Panc1 (cell line): Measurements from ENCODE around the gene ADA. TPM values are rescaled to one million over a fixed set of nuclear protein-coding genes. Genes with fewer than 3 reads are reported as not detected.

Source experiments
- ATAC-seq: fragments of 200-7000 bp; cut with Tn5 transposase; 2 replicates; pipeline ENCODE4 v1.9.1; 2020; ENCODE audit warnings: mild to moderate bottlenecking, moderate library complexity
- BruUV-seq: library from RNA; stranded (reverse); fragments of 400-500 nt; replicated peaks from 2 replicates; lab custom pipeline; 2021; lab: Mats Ljungman, UMichigan
- CTCF ChIA-PET: fragments of 300-600 bp; sonication (Branson Sonifier 250); formaldehyde crosslinking; loops from one replicate; lab custom pipeline; 2022; ENCODE audit warnings: antibody characterized with exemption; lab: Charles Lee
- POLR2A ChIA-PET: fragments of 300-600 bp; sonication (Branson Sonifier 250); formaldehyde crosslinking; loops from one replicate; lab custom pipeline; 2022; ENCODE audit warnings: antibody characterized with exemption; lab: Charles Lee
- DNase-seq: peaks from one replicate; pipeline ENCODE4 v3.0.0-alpha.2; 2010; ENCODE audit warnings: low read depth, low spot score
- H3K27ac ChIP-seq: 2 replicates; pipeline ENCODE4 v1.5.1; 2011; ENCODE audit warnings: mild to moderate bottlenecking, low read length, inconsistent platforms
- H3K27me3 ChIP-seq: fragments of 200-500 bp; sonication (Bioruptor generic); 2 replicates; pipeline ENCODE4 v1.6.0; 2014; ENCODE audit warnings: low read length, inconsistent platforms; ENCODE audit not compliant: control insufficient read depth, insufficient read depth
- H3K36me3 ChIP-seq: fragments of 200-500 bp; sonication (Bioruptor generic); 2 replicates; pipeline ENCODE4 v1.5.1; 2014; ENCODE audit warnings: inconsistent platforms, mild to moderate bottlenecking, low read length, moderate library complexity; ENCODE audit not compliant: control insufficient read depth, insufficient read depth
- H3K4me1 ChIP-seq: 2 replicates; pipeline ENCODE4 v1.5.1; 2011; ENCODE audit warnings: inconsistent platforms, mild to moderate bottlenecking, low read length, moderate library complexity; ENCODE audit not compliant: control insufficient read depth, insufficient read depth
- H3K4me3 ChIP-seq, 2 experiments: 2 replicates each; pipeline ENCODE4 v1.5.1; 2011 to 2012; ENCODE audit warnings: low read depth in 2 of 2, low read length in 2 of 2, mild to moderate bottlenecking in 2 of 2, inconsistent platforms in 1 of 2, moderate library complexity in 1 of 2
- H3K9me3 ChIP-seq: fragments of 200-500 bp; sonication (Bioruptor generic); 2 replicates; pipeline ENCODE4 v1.5.1; 2014; ENCODE audit warnings: low read depth, mild to moderate bottlenecking, inconsistent platforms, low read length, moderate library complexity; ENCODE audit not compliant: control insufficient read depth, insufficient read depth
- CTCF ChIP-seq: fragments of 450-650 bp; IDR thresholded peaks from 2 replicates; pipeline ENCODE4 v1.5.1; 2017; ENCODE audit warnings: mild to moderate bottlenecking
- POLR2AphosphoS5 ChIP-seq: IDR thresholded peaks from 2 replicates; pipeline ENCODE4 v1.6.1; 2012; ENCODE audit warnings: mild to moderate bottlenecking, low read depth, low read length, moderate library complexity
- REST ChIP-seq, 2 experiments: IDR thresholded peaks; 2 replicates each; pipeline ENCODE4 v1.6.1; 2011 to 2012; ENCODE audit warnings: low read depth in 2 of 2, control low read depth in 1 of 2, low read length in 1 of 2, mild to moderate bottlenecking in 1 of 2, moderate library complexity in 1 of 2; ENCODE audit not compliant: insufficient read depth in 1 of 2
- SIN3A ChIP-seq: IDR thresholded peaks from 2 replicates; pipeline ENCODE4 v1.6.1; 2012; ENCODE audit warnings: low read depth, mild to moderate bottlenecking, low read length, moderate library complexity, borderline replicate concordance; ENCODE audit not compliant: insufficient read depth
- TCF7L2 ChIP-seq: IDR thresholded peaks from 2 replicates; pipeline ENCODE4 v1.6.1; 2011; ENCODE audit warnings: mild to moderate bottlenecking, low read depth, low read length, inconsistent platforms
- in situ Hi-C: cut with HindIII; loops from 2 replicates; pipeline ENCODE4 v1.10.0; 2016; ENCODE audit warnings: low sequenced_read_pairs, low pct_unique_long_range_greater_than_20kb
- intact Hi-C: fragments of 100-400 bp; cut with micrococcal nuclease; formaldehyde crosslinking; loops from one replicate; pipeline ENCODE4 v1.10.0; 2022; ENCODE audit not compliant: unreplicated experiment
- total RNA-seq: library from RNA; stranded (reverse); gene quantifications from one replicate; pipeline ENCODE4 v1.2.1, GENCODE V29; 2021; ENCODE audit not compliant: unreplicated experiment

The ADA gene
- total RNA-seq, 1 experiment from 2014 or later = 53.8 TPM

GRCh38 chr20:44594730-44595129 lies 56.8 kb downstream of the ADA start:
- CTCF ChIA-PET = interaction anchor here (0.6 kb wide), 1 partner anchor 376 kb away, joined by 3 read pairs; no protein-coding TSS in a partner anchor
- TF ChIP-seq POLR2AphosphoS5 (no peak), CTCF (no peak)
- in situ Hi-C loops = no loop called here
- H3K4me1 ChIP-seq = peaks cover 26% of the 10 kb centered on the region
- DNase-seq = no peak
- no peaks in the 10 kb centered on the region for H3K27me3 ChIP-seq
- POLR2A ChIA-PET = interaction anchor here (0.6 kb wide), 1 partner anchor 76 kb away, joined by 5 read pairs; no protein-coding TSS in a partner anchor
- H3K27ac ChIP-seq = peak overlapping the region; percentile 10
- no peaks in the 10 kb centered on the region for H3K9me3 ChIP-seq
- H3K4me3 ChIP-seq = no peak overlapping the region
- intact Hi-C loops = no loop called here
- peak; percentile 81 for ATAC-seq
- no TSS peak for BruUV-seq
- no peaks in the 10 kb centered on the region for H3K36me3 ChIP-seq

GRCh38 chr20:44593751-44594150 lies 57.7 kb downstream of the ADA start:
- CTCF ChIA-PET = interaction anchor here (0.6 kb wide), 1 partner anchor 252 kb away, joined by 9 read pairs; no protein-coding TSS in a partner anchor
- no peak for TF ChIP-seq SIN3A
- TF ChIP-seq CTCF = no peak
- Histone ChIP-seq H3K9me3 (no peaks in the 10 kb centered on the region), H3K27me3 (no peaks in the 10 kb centered on the region), H3K27ac (peak overlapping the region; percentile 10), H3K36me3 (no peaks in the 10 kb centered on the region), H3K4me3 (no peak overlapping the region), H3K4me1 (peaks cover 26% of the 10 kb centered on the region)
- in situ Hi-C loops = no loop called here
- ATAC-seq (no peak), DNase-seq (no peak)
- intact Hi-C loops = no loop called here
- BruUV-seq = no TSS peak
- POLR2A ChIA-PET = no interaction called here

DNA sequence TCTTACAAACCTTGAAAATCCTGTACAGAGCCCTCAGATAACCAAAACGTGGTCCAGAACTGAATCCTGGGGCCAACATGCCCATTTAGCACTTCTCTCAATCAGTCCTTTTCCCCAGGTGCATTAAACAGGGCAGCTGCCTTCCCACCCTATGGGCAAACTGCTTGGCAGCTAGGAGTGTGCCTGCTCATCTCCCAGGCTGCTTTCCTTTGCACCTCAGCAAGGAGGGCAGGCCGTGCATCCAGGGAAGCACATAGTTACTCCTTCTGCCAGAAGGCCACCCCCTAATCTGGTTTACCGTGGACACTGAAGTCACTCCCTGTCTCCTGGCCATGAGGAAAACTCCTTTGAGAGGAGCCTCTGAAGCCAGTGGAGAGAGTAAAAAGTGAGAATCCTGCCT lies 59.1 kb downstream of the ADA start:
- DNase-seq = no peak
- H3K4me1 ChIP-seq = peaks cover 26% of the 10 kb centered on the region
- CTCF ChIA-PET = no interaction called here
- TF ChIP-seq POLR2AphosphoS5 (no peak), TCF7L2 (no peak), SIN3A (no peak), REST (IDR thresholded peaks at IDR 0.05; ENCODE audit: insufficient read depth in 1 of 2, low read depth in 2 of 2, low read length in 1 of 2) (no peak), CTCF (no peak)
- intact Hi-C loops = no loop called here
- ATAC-seq = no peak
- no peaks in the 10 kb centered on the region for H3K36me3 ChIP-seq
- in situ Hi-C loops = no loop called here
- H3K4me3 ChIP-seq = no peak overlapping the region
- POLR2A ChIA-PET = no interaction called here
- no TSS peak for BruUV-seq
- peak overlapping the region; percentile 3 for H3K27ac ChIP-seq
- H3K9me3 ChIP-seq = no peaks in the 10 kb centered on the region
- no peaks in the 10 kb centered on the region for H3K27me3 ChIP-seq
